ENCODE measurements around the gene CPSF7. TPM values are rescaled to one million over a fixed set of nuclear protein-coding genes. Genes with fewer than 3 reads are reported as not detected.

CPSF7 gene
- total and polyA plus RNA-seq, 10 of the 15 experiments (the other 5 are each of a cell fraction or from before 2014, with no cell fraction given), result 14.9 to 93.1 (median 60.9) TPM

GRCh38 chr11:61361741-61362541 is 67.8 kb downstream of the CPSF7 start, which contains the start of the genes CYB561A3 and TMEM138 (continued):
- no peak for TF ChIP-seq PRDM15 (CRISPR knock-in tag; IDR thresholded peaks at IDR 0.05)
- TF ChIP-seq TAF1 (IDR thresholded peaks at IDR 0.05; ENCODE audit: borderline replicate concordance, low read depth, low read length), result peak; percentile 84
- TF ChIP-seq POLR2A (IDR thresholded peaks at IDR 0.05; ENCODE audit: low read depth, low read length), result peak; percentile 94
- peak in 1 of 2 experiments; percentile 48; a peak in 1 of 4 replicates for TF ChIP-seq ETV6 (conservative IDR thresholded peaks at IDR 0.05 in 1 of 2, IDR thresholded peaks at IDR 0.05 in 1 of 2; ENCODE audit: borderline replicate concordance in 1 of 2, low read depth in 1 of 2)
- TF ChIP-seq IRF5 (IDR thresholded peaks at IDR 0.05; ENCODE audit: borderline replicate concordance), result no peak
- TF ChIP-seq SRF (IDR thresholded peaks at IDR 0.05; ENCODE audit: low read depth in 2 of 2, low read length in 2 of 2), result no peak
- TF ChIP-seq POLR2AphosphoS5 (IDR thresholded peaks at IDR 0.05; ENCODE audit: low read length), result peak; percentile 98
- TF ChIP-seq LARP7 (IDR thresholded peaks at IDR 0.05), result peak; percentile 97
- peak; percentile 74 for TF ChIP-seq NFYB (IDR thresholded peaks at IDR 0.05; ENCODE audit: insufficient read depth, low read depth, low read length)
- no peak for TF ChIP-seq JUND (IDR thresholded peaks at IDR 0.05; ENCODE audit: low read depth, low read length)
- no peak for TF ChIP-seq YBX1 (IDR thresholded peaks at IDR 0.05)
